Mesodermal cell (in vitro differentiated cells): Measurements from ENCODE around the gene FUT1. TPM values are rescaled to one million over a fixed set of nuclear protein-coding genes. Genes with fewer than 3 reads are reported as not detected.
"Not testable (repeated sequence)": the region's sequence is repeated elsewhere in the genome, so short reads cannot be mapped to it uniquely, and the experiment has no call there.

Experiments used
- H3K27ac ChIP-seq: 2 replicates; pipeline ENCODE4 v1.7.0; 2013; ENCODE audit warnings: mild to moderate bottlenecking, low read depth, low read length, moderate library complexity; ENCODE audit not compliant: severe bottlenecking
- H3K36me3 ChIP-seq: 2 replicates; pipeline ENCODE4 v1.7.1; 2013; ENCODE audit warnings: mild to moderate bottlenecking, low read length, moderate library complexity; ENCODE audit not compliant: control insufficient read depth, insufficient read depth
- H3K4me1 ChIP-seq: one replicate; pipeline ENCODE4 v1.7.1; 2013; ENCODE audit warnings: mild to moderate bottlenecking, low read length; ENCODE audit not compliant: insufficient read depth, control insufficient read depth, poor library complexity, severe bottlenecking
- H3K4me3 ChIP-seq: 2 replicates; pipeline ENCODE4 v1.7.0; 2013; ENCODE audit warnings: low read length, control low read depth, mild to moderate bottlenecking; ENCODE audit not compliant: insufficient read depth, poor library complexity, severe bottlenecking; ENCODE audit errors: extremely low read depth
- H3K9me3 ChIP-seq: 2 replicates; pipeline ENCODE4 v1.7.1; 2013; ENCODE audit warnings: mild to moderate bottlenecking, low read length, moderate library complexity; ENCODE audit not compliant: control insufficient read depth
- WGBS, 2 experiments: methylation state at CpG; one replicate each; pipeline ENCODE4 v1.1.5; 2013; ENCODE audit warnings: missing lambda C conversion rate in 2 of 2; ENCODE audit not compliant: insufficient coverage in 2 of 2; 5-methylcytosine and 5-hydroxymethylcytosine counted together
- polyA plus RNA-seq, 2 experiments: library from polyadenylated mRNA; stranded (reverse); fragments of 50-300 nt; gene quantifications; one replicate each; pipeline ENCODE4 v1.2.3, GENCODE V29; 2013

Gene FUT1
- polyA plus RNA-seq (2013, experiment 1 of 2), result 1.6 TPM
- polyA plus RNA-seq (2013, experiment 2 of 2), result 1.2 TPM

DNA sequence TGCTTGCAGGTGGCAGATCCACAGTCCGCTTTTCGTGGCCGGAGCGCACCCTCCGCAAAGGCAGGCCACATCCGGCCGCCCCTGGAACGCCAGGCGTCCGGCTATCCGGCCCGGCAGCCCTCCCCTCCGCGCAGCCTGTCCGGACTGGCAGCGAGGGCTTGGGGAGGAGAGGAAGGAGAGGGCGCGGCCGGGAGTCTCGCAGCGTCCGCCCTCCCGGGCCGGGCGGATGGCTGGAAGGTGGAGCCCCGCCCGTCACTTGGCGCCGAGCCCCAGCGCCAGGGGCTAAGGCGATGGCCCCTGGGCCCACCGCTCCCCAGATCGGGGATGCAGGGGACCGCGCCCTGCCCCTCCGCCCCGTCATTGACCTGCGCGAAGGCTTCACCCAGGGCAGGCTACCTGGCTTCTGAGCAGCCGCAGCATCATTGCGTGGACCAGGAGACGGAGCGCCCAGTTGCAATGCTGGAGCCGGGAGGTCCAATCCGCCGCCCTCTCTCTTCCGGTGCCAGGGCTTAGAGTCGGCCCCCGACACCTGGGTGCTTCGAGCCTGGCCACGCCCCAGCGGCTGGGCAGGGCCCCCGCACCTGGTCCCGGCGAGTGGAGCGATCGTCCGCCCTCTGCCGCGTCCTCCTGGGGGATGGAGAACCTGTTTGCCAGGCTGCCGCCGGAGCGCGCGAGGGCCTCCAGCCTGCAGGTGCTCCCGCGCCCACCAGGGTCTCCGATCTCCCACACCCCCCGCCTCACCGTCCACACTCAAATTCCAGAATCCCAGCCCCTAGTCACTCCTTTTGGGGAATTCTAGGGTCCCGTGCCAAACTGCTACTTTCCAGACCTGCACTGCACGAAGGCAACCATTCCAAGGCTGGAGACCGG, at the start of gene FUT1:
Gene FUT1 (minus strand): TSS at position 146 of the 870 bp plus-strand sequence. CDS start 1,360 bp downstream, outside the sequence.
- Histone ChIP-seq H3K4me3 (peak within 1 kb of the TSS; percentile 39), H3K9me3 (no peaks in the 10 kb centered on the region), H3K36me3 (no peaks in the 10 kb centered on the region), H3K4me1 (no peaks in the 10 kb centered on the region), H3K27ac (no peak within 1 kb of the TSS)
- WGBS, 2 experiments, result 3% methylated on average over 59 of the region's 73 CpGs

DNA sequence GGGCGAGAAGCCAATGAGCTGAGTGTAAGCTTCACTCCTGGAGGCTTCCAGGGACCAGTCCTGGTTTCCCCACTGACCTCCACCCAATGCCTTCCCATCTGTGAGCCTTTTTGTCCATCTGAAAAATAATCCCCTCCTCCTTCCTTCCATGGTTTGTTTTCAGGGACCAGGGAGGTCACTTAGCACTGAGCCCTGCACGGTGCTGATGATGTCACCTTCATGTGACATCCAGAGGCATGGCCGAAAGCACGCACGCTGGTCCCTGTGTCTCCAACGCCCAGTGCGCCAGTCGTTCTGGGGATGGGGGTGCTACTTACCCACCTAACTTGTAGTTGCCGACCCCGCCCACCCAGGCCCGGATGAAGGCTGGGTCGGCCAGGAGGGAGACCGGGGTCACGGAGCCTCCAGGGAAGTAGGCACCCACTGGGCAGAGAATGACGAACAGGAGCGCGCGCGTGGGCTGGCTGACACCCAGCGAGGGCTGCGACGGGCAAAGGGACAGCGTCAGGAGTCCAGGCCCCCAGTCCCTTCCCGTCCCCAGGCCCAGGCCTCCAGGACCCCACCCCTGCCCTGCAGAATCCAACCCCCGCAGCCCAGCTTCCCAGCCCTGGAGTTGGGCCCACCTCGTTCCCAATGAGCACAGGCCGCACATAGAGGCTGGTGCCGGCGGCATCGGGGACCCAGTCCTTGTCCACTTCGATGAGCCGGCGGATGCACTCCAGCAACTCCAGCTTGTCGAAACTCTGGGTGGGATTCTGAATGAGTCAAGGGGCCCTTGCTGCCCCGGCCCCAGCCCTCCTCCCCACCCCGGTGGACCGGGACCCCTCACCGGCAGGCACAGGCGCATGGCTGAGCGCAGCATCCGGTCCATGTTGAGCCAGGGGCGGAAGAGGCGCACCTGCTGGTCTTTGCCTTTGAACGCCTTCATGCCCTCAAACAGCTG, 47.2 kb upstream of the FUT1 start:
- H3K9me3 ChIP-seq, result no peaks in the 10 kb centered on the region
- WGBS, 2 experiments, result 94 to 95% methylated on average over 38 to 42 of the region's 44 CpGs
- no peaks in the 10 kb centered on the region for H3K36me3 ChIP-seq
- H3K4me3 ChIP-seq, result no peak overlapping the region
- no peak overlapping the region for H3K27ac ChIP-seq
- H3K4me1 ChIP-seq, result peaks cover 8% of the 10 kb centered on the region

DNA sequence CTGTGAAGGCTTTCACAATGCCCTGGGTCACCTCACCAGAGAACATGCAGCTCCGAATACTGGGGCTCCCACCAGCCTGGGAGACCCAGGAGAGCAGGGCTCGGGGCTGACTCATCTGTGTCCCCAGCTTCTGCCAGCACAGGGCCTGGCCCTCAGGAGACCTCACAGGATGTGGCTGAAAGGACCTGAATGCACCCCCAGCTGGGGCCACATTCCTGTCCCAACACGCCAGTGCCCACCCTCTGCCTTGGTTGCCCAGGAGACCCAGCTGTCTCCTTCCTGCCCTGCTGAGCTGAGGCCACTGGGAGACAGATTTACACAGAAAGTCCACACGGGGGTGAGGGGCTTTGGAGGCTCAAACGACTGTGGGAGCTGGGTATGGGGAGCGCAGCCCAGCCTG, 46.5 kb upstream of the FUT1 start:
- Histone ChIP-seq H3K4me1 (peaks cover 8% of the 10 kb centered on the region), H3K4me3 (no peak overlapping the region), H3K36me3 (no peaks in the 10 kb centered on the region), H3K27ac (no peak overlapping the region), H3K9me3 (no peaks in the 10 kb centered on the region)
- WGBS, 2 experiments, result 59 to 63% methylated on average over 5 to 6 of the region's 6 CpGs

DNA sequence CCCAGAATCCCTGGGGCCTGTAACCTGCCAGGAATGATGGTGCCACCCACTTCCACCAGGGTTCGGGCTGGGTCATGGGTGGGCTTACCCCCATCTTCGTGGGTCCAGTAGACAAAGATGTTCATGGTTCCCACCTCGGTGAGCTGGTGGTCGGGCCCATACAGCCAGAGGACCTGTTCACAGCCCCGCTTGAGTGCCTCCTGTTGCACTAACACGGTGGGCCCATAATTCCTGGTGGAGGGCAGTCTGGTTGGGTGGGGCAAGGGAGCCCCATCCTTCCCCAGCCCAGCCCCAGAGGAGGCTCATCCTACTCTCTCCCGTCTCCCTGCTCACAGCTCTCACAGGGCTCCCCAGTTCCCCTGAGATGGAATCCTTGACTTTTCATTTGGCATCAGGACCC, 44.7 kb upstream of the FUT1 start:
- Histone ChIP-seq H3K4me3 (no peak overlapping the region), H3K4me1 (peaks cover 8% of the 10 kb centered on the region), H3K27ac (no peak overlapping the region), H3K9me3 (no peaks in the 10 kb centered on the region), H3K36me3 (no peaks in the 10 kb centered on the region)
- 91 to 94% methylated on average over 5 to 7 of the region's 7 CpGs for WGBS, 2 experiments

DNA sequence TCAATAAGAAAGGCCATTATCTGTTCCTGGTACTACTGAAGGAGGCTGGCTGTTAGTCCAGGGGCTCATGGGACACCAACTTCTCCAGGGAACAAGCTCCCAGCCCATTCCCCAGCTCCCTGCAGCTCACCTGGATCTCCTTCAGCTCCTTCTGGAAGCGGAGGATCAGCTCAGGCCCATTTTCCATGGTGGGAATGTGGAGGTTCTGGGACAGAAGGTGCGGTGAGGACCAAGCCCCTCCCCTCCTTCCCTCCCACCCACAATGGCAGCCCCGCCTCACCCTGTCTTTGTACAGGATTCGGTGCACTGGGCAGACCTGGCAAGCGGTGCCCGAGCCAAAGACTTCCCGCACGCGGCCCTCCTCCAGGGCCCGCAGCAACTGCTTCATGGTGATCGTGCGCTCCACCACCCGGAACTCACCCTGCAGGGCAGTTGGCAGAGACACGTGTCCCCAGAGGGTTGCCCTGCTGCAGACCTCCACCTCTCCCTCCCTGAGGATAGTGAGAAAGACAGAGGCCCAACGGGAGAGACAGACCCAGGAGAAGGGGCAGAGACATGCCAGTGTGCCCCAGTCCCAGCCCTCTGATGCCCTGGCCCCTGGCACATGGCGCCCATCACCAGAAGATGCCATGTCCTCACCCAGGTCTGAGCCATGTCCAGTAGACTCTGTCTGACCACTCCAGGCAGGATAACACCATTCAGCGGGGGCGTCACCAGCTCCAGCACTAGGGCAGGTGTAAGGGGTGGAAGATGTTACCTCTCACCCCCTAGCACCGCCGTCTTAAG, 44.0 kb upstream of the FUT1 start:
- Histone ChIP-seq H3K9me3 (no peaks in the 10 kb centered on the region), H3K4me3 (no peak overlapping the region), H3K27ac (no peak overlapping the region), H3K36me3 (no peaks in the 10 kb centered on the region), H3K4me1 (peaks cover 8% of the 10 kb centered on the region)
- WGBS, 2 experiments, result 93 to 97% methylated on average over 12 to 14 of the region's 20 CpGs

DNA sequence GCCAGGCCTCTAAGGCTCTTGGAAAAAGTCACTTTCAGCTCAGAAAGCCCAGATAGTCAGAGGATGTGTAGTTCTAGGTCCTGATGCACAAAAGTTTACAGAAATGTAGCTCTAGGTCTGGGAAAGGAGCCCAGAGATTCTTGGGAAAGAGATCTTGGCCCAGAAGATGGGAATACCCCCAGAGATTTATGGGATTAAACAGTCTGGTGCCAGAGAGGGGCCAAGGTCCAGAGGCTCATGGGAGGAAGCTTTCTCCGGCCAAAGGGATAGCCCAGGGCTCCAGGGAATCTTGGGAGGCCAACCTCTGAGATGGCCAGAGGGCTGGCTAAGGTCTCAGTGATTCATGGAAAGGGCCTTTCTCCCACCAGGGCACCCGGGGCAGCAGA, 43.2 kb upstream of the FUT1 start:
- Histone ChIP-seq H3K4me1 (peaks cover 8% of the 10 kb centered on the region), H3K27ac (peak overlapping the region; percentile 41), H3K9me3 (no peaks in the 10 kb centered on the region), H3K4me3 (no peak overlapping the region), H3K36me3 (no peaks in the 10 kb centered on the region)
- 82 to 83% methylated on average over 2 of the region's 2 CpGs for WGBS, 2 experiments

DNA sequence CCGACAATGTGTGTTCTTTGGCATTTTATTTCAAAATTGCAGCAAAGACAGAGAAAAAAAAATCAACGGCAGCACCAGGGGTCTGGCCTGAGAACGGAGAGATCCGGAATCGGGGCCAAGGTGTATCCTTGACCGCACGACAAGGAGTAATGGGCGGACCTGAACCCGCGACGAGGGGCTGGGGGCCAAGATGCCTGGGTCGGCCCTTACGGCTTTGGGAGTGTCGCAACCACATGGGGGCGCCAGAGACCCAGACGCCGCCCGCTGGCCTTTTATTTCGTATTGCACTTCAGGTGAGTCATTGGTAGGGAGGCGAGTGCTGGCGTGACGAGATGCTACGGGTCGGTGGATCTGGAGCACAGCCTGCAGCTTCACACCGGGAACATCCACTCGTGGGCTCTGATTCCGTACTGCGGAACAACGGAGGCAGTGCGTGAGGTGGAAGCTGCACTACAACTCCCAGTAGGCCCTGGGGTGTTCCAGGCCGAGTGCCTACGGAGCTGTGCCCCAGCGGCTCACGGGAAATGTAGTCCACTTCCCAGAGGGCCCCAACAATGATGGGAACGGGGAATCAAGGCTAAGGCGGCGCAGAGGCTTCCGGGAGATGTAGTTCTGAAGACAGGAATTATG, 42.7 kb upstream of the FUT1 start:
- H3K4me1 ChIP-seq, result peaks cover 8% of the 10 kb centered on the region
- no peak overlapping the region for H3K27ac ChIP-seq
- H3K36me3 ChIP-seq, result no peaks in the 10 kb centered on the region
- no peaks in the 10 kb centered on the region for H3K9me3 ChIP-seq
- 1 to 4% methylated on average over 32 to 34 of the region's 38 CpGs for WGBS, 2 experiments
- peak overlapping the region; percentile 44 for H3K4me3 ChIP-seq

DNA sequence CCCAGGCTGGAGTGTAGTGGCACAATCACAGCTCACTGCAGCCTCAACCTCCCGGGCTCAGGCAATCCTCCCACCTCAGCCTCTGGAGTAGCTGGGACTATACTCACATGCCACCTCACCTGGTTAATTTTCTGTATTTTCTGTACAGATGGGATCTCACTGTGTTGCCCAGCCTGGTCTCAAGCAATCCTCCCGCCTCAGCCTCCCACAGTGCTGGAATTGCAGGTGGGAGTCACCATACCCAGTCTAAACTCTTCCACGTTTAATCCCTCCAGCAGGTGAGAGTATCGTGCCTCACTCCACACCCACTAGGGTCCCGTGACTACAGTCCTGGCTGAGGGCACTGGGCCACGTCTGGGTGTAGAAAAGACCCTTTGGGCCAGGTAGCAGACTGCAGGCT, 41.9 kb upstream of the FUT1 start:
- 86 to 95% methylated on average over 5 to 6 of the region's 6 CpGs for WGBS, 2 experiments
- Histone ChIP-seq H3K36me3 (no peaks in the 10 kb centered on the region), H3K27ac (no peak overlapping the region)

DNA sequence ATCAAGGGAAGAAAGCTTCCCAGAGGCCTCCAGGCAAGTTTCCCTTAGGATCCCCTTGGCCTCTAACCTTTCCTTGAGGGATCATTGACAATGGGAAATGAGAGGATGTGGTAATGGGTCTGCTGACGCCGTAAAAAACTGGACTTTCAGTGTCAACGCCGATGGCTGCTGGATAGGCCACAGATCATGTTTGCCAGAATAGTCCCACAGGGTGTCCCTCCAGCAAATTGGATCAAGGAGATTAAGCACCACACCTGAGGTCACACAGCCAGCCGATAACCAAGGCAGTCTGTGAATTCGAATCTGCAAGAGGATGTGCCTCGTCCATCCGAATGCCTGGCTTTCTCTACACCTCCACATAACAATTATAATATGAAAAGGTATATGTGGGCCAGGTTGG, 40.8 kb upstream of the FUT1 start:
- H3K4me3 ChIP-seq, result no peak overlapping the region
- no peaks in the 10 kb centered on the region for H3K4me1 ChIP-seq
- no peak overlapping the region for H3K27ac ChIP-seq
- 79 to 86% methylated on average over 4 to 6 of the region's 8 CpGs for WGBS, 2 experiments
- no peaks in the 10 kb centered on the region for H3K36me3 ChIP-seq
- no peaks in the 10 kb centered on the region for H3K9me3 ChIP-seq

More for the DNA sequence above, 41.9 kb upstream of the FUT1 start:
- Histone ChIP-seq H3K9me3 (no peaks in the 10 kb centered on the region), H3K4me1 (peaks cover 6% of the 10 kb centered on the region), H3K4me3 (no peak overlapping the region)

DNA sequence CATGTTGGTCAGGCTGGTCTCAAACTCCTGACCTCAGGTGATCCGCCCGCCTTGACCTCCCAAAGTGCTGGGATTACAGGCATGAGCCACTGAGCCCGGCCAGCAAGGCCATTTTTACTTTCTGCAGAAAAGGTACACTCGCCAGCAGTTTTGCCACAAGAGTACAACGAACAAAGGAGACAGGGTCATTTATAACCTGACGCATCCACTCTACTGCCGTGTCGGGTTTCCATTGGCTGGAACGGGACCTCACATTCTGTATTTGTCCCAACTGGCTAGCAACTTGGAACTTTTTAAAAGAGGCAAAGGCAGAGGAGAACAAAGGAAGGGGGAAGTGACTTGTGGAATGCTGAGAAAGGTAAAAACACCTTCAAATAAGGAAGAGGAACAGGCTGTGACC, 34.9 kb upstream of the FUT1 start:
- H3K4me1 ChIP-seq, H3K4me3 ChIP-seq, H3K27ac ChIP-seq, H3K9me3 ChIP-seq, H3K36me3 ChIP-seq: not testable (repeated sequence)
- 88 to 95% methylated on average over 8 of the region's 9 CpGs for WGBS, 2 experiments
